H9 (cell line): ENCODE measurements around the gene KCNMA1. TPM values are rescaled to one million over a fixed set of nuclear protein-coding genes. Genes with fewer than 3 reads are reported as not detected.

Experiments
- DNase-seq: peaks from one replicate; pipeline ENCODE4 v3.0.0-alpha.2; 2017
- H2AFZ ChIP-seq: one replicate; pipeline ENCODE4 v1.6.1; 2013; ENCODE audit warnings: mild to moderate bottlenecking, low read length, control low read depth, moderate library complexity
- H2AK5ac ChIP-seq: 2 replicates; pipeline ENCODE4 v1.6.1; 2013; ENCODE audit warnings: low read length, control low read depth, mixed read lengths; ENCODE audit not compliant: insufficient read length
- H2BK120ac ChIP-seq: one replicate; pipeline ENCODE4 v1.6.1; 2013; ENCODE audit warnings: low read depth, mild to moderate bottlenecking, low read length, control low read depth, inconsistent platforms; ENCODE audit not compliant: poor library complexity, severe bottlenecking
- H2BK12ac ChIP-seq: 2 replicates; pipeline ENCODE4 v1.6.1; 2013; ENCODE audit warnings: low read length, control low read depth, mixed read lengths, low read depth; ENCODE audit not compliant: insufficient read length
- H2BK15ac ChIP-seq: 2 replicates; pipeline ENCODE4 v1.6.1; 2013; ENCODE audit warnings: low read depth, low read length, control low read depth
- H2BK20ac ChIP-seq: one replicate; pipeline ENCODE4 v1.6.1; 2013; ENCODE audit warnings: low read depth, mild to moderate bottlenecking, low read length, control low read depth, inconsistent platforms; ENCODE audit not compliant: poor library complexity, severe bottlenecking
- H2BK5ac ChIP-seq: 2 replicates; pipeline ENCODE4 v1.6.1; 2013; ENCODE audit warnings: low read length, control low read depth, mixed read lengths; ENCODE audit not compliant: insufficient read length
- H3K14ac ChIP-seq: 2 replicates; pipeline ENCODE4 v1.6.1; 2013; ENCODE audit warnings: low read length, control low read depth; ENCODE audit not compliant: insufficient read depth
- H3K18ac ChIP-seq: 2 replicates; pipeline ENCODE4 v1.6.1; 2013; ENCODE audit warnings: low read depth, mild to moderate bottlenecking, mixed read lengths, low read length, control low read depth; ENCODE audit not compliant: insufficient read length
- H3K23ac ChIP-seq: 2 replicates; pipeline ENCODE4 v1.6.1; 2013; ENCODE audit warnings: low read length, control low read depth, mixed read lengths, low read depth; ENCODE audit not compliant: insufficient read length
- H3K23me2 ChIP-seq: 2 replicates; pipeline ENCODE4 v1.6.1; 2013; ENCODE audit warnings: low read depth, mild to moderate bottlenecking, mixed read lengths, low read length, control low read depth; ENCODE audit not compliant: insufficient read length, poor library complexity, severe bottlenecking
- H3K27ac ChIP-seq: 2 replicates; pipeline ENCODE4 v1.5.1; 2013; ENCODE audit warnings: low read length, control low read depth, mixed read lengths, low read depth; ENCODE audit not compliant: insufficient read length
- H3K27me3 ChIP-seq: 2 replicates; pipeline ENCODE4 v1.6.1; 2013; ENCODE audit warnings: low read length, control low read depth, inconsistent platforms; ENCODE audit not compliant: insufficient read depth
- H3K4ac ChIP-seq: 2 replicates; pipeline ENCODE4 v1.6.1; 2013; ENCODE audit warnings: low read depth, mild to moderate bottlenecking, control low read depth, inconsistent platforms, low read length, moderate library complexity
- H3K4me1 ChIP-seq: 2 replicates; pipeline ENCODE4 v1.6.1; 2013; ENCODE audit warnings: low read length, control low read depth, inconsistent platforms; ENCODE audit not compliant: insufficient read depth
- H3K4me2 ChIP-seq: 2 replicates; pipeline ENCODE4 v1.6.1; 2013; ENCODE audit warnings: low read length, control low read depth, mixed read lengths; ENCODE audit not compliant: insufficient read length, insufficient read depth
- H3K56ac ChIP-seq: 2 replicates; pipeline ENCODE4 v1.6.1; 2013; ENCODE audit warnings: low read depth, mild to moderate bottlenecking, mixed read lengths, low read length, control low read depth; ENCODE audit not compliant: insufficient read length
- H3K79me1 ChIP-seq: 2 replicates; pipeline ENCODE4 v1.6.1; 2013; ENCODE audit warnings: low read depth, mild to moderate bottlenecking, moderate library complexity, low read length, control low read depth, inconsistent platforms; ENCODE audit not compliant: insufficient read depth, poor library complexity, severe bottlenecking
- H3K79me2 ChIP-seq: 2 replicates; pipeline ENCODE4 v1.6.1; 2013; ENCODE audit warnings: low read length, control low read depth, inconsistent platforms; ENCODE audit not compliant: insufficient read depth
- H3K9ac ChIP-seq: 2 replicates; pipeline ENCODE4 v1.6.1; 2013; ENCODE audit warnings: low read length, control low read depth, mixed read lengths; ENCODE audit not compliant: insufficient read length; ENCODE audit errors: extremely low read depth
- H3K9me3 ChIP-seq: one replicate; pipeline ENCODE4 v1.6.1; 2013; ENCODE audit warnings: low read depth, low read length, inconsistent platforms; ENCODE audit not compliant: control insufficient read depth
- H3T11ph ChIP-seq: one replicate; pipeline ENCODE4 v1.6.1; 2013; ENCODE audit warnings: mild to moderate bottlenecking, low read length, control low read depth, inconsistent platforms
- H4K20me1 ChIP-seq: one replicate; pipeline ENCODE4 v1.6.1; 2013; ENCODE audit not compliant: control insufficient read depth, insufficient read length, insufficient read depth
- H4K5ac ChIP-seq: 2 replicates; pipeline ENCODE4 v1.6.1; 2013; ENCODE audit warnings: low read depth, mild to moderate bottlenecking, mixed read lengths, low read length, control low read depth; ENCODE audit not compliant: insufficient read length
- H4K8ac ChIP-seq: replicated peaks from 2 replicates; pipeline ENCODE4 v1.6.1; 2013; ENCODE audit warnings: low read length, control low read depth, mixed read lengths, low read depth; ENCODE audit not compliant: insufficient read length
- H4K91ac ChIP-seq: 2 replicates; pipeline ENCODE4 v1.6.1; 2013; ENCODE audit warnings: low read depth, mild to moderate bottlenecking, moderate library complexity, mixed read lengths, low read length, control low read depth; ENCODE audit not compliant: insufficient read length
- H3K27ac Mint-ChIP-seq, 3 experiments: 2 replicates in 2 of 3; 3 replicates in 1 of 3; pipeline ENCODE4 v1.8.0; 2020 to 2021; ENCODE audit warnings: mixed read lengths in 3 of 3, mild to moderate bottlenecking in 1 of 3, moderate library complexity in 1 of 3
- H3K27me3 Mint-ChIP-seq: 2 replicates; pipeline ENCODE4 v1.8.0; 2021; ENCODE audit warnings: low read depth, mild to moderate bottlenecking, moderate library complexity, mixed read lengths
- H3K36me3 Mint-ChIP-seq, 3 experiments: 2 replicates in 2 of 3; 3 replicates in 1 of 3; pipeline ENCODE4 v1.8.0; 2020 to 2021; ENCODE audit warnings: low read depth in 3 of 3, mixed read lengths in 3 of 3; ENCODE audit not compliant: insufficient read depth in 1 of 3
- H3K4me1 Mint-ChIP-seq, 2 experiments: 2 replicates each; pipeline ENCODE4 v1.8.0; 2020; ENCODE audit warnings: mixed read lengths in 2 of 2
- H3K4me3 Mint-ChIP-seq, 2 experiments: 2 replicates in 1 of 2; 3 replicates in 1 of 2; pipeline ENCODE4 v1.8.0; 2020 to 2021; ENCODE audit warnings: mild to moderate bottlenecking in 2 of 2, mixed read lengths in 2 of 2, moderate library complexity in 1 of 2
- H3K9me3 Mint-ChIP-seq, 2 experiments: 2 replicates in 1 of 2; 3 replicates in 1 of 2; pipeline ENCODE4 v1.8.0; 2020; ENCODE audit warnings: mild to moderate bottlenecking in 2 of 2, mixed read lengths in 2 of 2, moderate library complexity in 1 of 2
- WGBS: extraction: QIAGEN DNeasy Blood & Tissue Kit; methylation state at CpG from one replicate; pipeline ENCODE4 v1.1.7; 2013; ENCODE audit warnings: missing lambda C conversion rate, low lambda C conversion rate, mixed read lengths; ENCODE audit not compliant: insufficient read length; ENCODE audit errors: extremely low coverage; 5-methylcytosine and 5-hydroxymethylcytosine counted together
- total RNA-seq: library from RNA; stranded (reverse); gene quantifications from 2 replicates; pipeline ENCODE4 v1.2.1, GENCODE V29; 2021
- TF ChIP-seq, protein P1 (sequence below): fragments of 200-600 bp; sonication (generic); conservative IDR thresholded peaks from 3 replicates; pipeline ENCODE4 v1.8.0; 2021; ENCODE audit warnings: antibody characterized with exemption, mild to moderate bottlenecking

Gene KCNMA1
- total RNA-seq, 1 experiment from 2014 or later, result 2.0 TPM

DNA sequence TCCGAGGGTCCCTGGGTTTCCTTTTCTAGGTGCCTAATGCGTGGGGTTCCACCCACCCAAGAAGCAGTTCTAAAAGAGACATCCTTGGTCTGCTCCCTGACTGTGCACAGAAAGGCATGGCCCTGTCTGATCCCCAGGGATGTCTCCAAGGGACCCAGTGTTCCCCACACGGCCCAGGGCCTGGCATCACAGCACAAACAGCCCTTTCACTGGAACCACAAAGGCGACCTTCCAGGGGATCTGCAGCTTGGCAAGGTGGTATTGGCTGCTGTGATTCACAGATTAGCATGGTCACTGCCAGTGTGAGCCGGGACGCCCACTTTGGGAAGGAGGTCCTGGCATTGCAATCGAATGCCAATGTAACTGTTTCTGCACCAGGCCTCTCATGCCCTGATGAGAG lies 6.4 kb downstream of the KCNMA1 start:
- Histone ChIP-seq H3K23me2 (peaks cover under 1% of the 10 kb centered on the region), H3K14ac (no peak overlapping the region), H3K18ac (no peak overlapping the region), H2BK12ac (no peak overlapping the region), H4K91ac (no peak overlapping the region), H2BK5ac (no peak overlapping the region), H4K20me1 (no peaks in the 10 kb centered on the region), H3K56ac (no peak overlapping the region), H2BK15ac (no peak overlapping the region), H2BK20ac (no peak overlapping the region), H3K23ac (no peak overlapping the region), H4K5ac (no peak overlapping the region), H3K9me3 (no peaks in the 10 kb centered on the region), H3K27ac (no peak overlapping the region), H3K4me1 (peaks cover 5% of the 10 kb centered on the region; the same call in 1 of the 2 replicates), H4K8ac (no peak overlapping the region), H2AK5ac (no peak overlapping the region), H3K4ac (no peak overlapping the region), H2BK120ac (no peak overlapping the region), H3T11ph (no peak overlapping the region), H2AFZ (no peak overlapping the region), H3K79me2 (no peaks in the 10 kb centered on the region), H3K4me2 (no peak overlapping the region), H3K9ac (no peak overlapping the region), H3K27me3 (peaks cover 9% of the 10 kb centered on the region; the same call in 1 of the 2 replicates), H3K79me1 (no peaks in the 10 kb centered on the region)
- TF ChIP-seq, protein P1, sequence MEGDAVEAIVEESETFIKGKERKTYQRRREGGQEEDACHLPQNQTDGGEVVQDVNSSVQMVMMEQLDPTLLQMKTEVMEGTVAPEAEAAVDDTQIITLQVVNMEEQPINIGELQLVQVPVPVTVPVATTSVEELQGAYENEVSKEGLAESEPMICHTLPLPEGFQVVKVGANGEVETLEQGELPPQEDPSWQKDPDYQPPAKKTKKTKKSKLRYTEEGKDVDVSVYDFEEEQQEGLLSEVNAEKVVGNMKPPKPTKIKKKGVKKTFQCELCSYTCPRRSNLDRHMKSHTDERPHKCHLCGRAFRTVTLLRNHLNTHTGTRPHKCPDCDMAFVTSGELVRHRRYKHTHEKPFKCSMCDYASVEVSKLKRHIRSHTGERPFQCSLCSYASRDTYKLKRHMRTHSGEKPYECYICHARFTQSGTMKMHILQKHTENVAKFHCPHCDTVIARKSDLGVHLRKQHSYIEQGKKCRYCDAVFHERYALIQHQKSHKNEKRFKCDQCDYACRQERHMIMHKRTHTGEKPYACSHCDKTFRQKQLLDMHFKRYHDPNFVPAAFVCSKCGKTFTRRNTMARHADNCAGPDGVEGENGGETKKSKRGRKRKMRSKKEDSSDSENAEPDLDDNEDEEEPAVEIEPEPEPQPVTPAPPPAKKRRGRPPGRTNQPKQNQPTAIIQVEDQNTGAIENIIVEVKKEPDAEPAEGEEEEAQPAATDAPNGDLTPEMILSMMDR, result no peak
- Mint-ChIP-seq H3K27ac (no peak overlapping the region), H3K27me3 (peaks cover 40% of the 10 kb centered on the region), H3K4me3 (no peak overlapping the region), H3K9me3 (no peaks in the 10 kb centered on the region), H3K4me1 (peaks cover 30 to 34% of the 10 kb centered on the region in 2 experiments), H3K36me3 (no peaks in the 10 kb centered on the region)
- whole genome bisulfite sequencing, result no CpG with 5 or more reads among the region's 7 CpGs
- DNase-seq, result no peak
